Measurements from ENCODE around the gene PGM2L1.

GRCh38 chr11:74282914-74283371 lies 115.3 kb downstream of the PGM2L1 start:
- TF ChIP-seq CTCF (IDR thresholded peaks at IDR 0.05): no peak
- TF ChIP-seq ZFX (IDR thresholded peaks at IDR 0.05; ENCODE audit: borderline replicate concordance): no peak
